Neural cell (in vitro differentiated cells): Measurements from ENCODE around the gene SLC45A1. TPM values are rescaled to one million over a fixed set of nuclear protein-coding genes. Genes with fewer than 3 reads are reported as not detected.
A peak's percentile ranks its signal among the peaks of the same experiment; 100 is the strongest.

Experiments
- H2AFZ ChIP-seq: fragments of 200-600, 300-800 bp; sonication (generic), shearing (Covaris generic); 2 replicates; pipeline ENCODE4 v1.6.0; 2014; ENCODE audit warnings: low read depth, mild to moderate bottlenecking, antibody characterized with exemption, low read length, moderate library complexity
- H3F3A ChIP-seq: fragments of 200-600 bp; shearing (Covaris generic); 2 replicates; pipeline ENCODE4 v1.6.1; 2016; ENCODE audit warnings: mild to moderate bottlenecking, moderate library complexity, mixed read lengths, antibody characterized with exemption, low read length; ENCODE audit not compliant: insufficient read depth, poor library complexity, severe bottlenecking
- H3K27ac ChIP-seq: fragments of 200-600, 300-800 bp; sonication (generic), shearing (Covaris generic); 2 replicates; pipeline ENCODE4 v1.5.1; 2014; ENCODE audit warnings: mild to moderate bottlenecking, low read length, moderate library complexity
- H3K27me3 ChIP-seq: fragments of 300-800, 200-600 bp; sonication (generic), shearing (Covaris generic); 2 replicates; pipeline ENCODE4 v1.6.0; 2014; ENCODE audit warnings: mild to moderate bottlenecking, low read depth, low read length, moderate library complexity; ENCODE audit not compliant: insufficient read depth
- H3K36me3 ChIP-seq: fragments of 300-800, 200-600 bp; sonication (generic), shearing (Covaris generic); 2 replicates; pipeline ENCODE4 v1.5.1; 2014; ENCODE audit warnings: mild to moderate bottlenecking, antibody characterized with exemption, low read length, moderate library complexity; ENCODE audit not compliant: insufficient read depth
- H3K4me2 ChIP-seq: fragments of 300-800, 200-600 bp; sonication (generic), shearing (Covaris generic); 2 replicates; pipeline ENCODE4 v1.6.0; 2014; ENCODE audit warnings: mild to moderate bottlenecking, low read length
- H3K4me3 ChIP-seq: fragments of 300-800, 200-600 bp; sonication (generic), shearing (Covaris generic); 2 replicates; pipeline ENCODE4 v1.5.1; 2014; ENCODE audit warnings: mild to moderate bottlenecking, low read length, moderate library complexity
- H3K79me2 ChIP-seq: fragments of 200-600 bp; shearing (Covaris generic); replicated peaks from 2 replicates; pipeline ENCODE4 v1.6.0; 2014; ENCODE audit warnings: mild to moderate bottlenecking, low read length, moderate library complexity; ENCODE audit not compliant: insufficient read depth
- H3K9ac ChIP-seq: fragments of 300-800, 200-600 bp; sonication (generic), shearing (Covaris generic); 2 replicates; pipeline ENCODE4 v1.6.1; 2016; ENCODE audit warnings: mild to moderate bottlenecking, low read length, mixed read lengths
- H3K9me2 ChIP-seq: fragments of 200-600 bp; shearing (Covaris generic); 2 replicates; pipeline ENCODE4 v1.6.1; 2016; ENCODE audit warnings: mild to moderate bottlenecking, low read length, mixed read lengths; ENCODE audit not compliant: insufficient read depth
- H3K9me3 ChIP-seq: fragments of 200-600, 300-800 bp; sonication (generic), shearing (Covaris generic); 2 replicates; pipeline ENCODE4 v1.6.1; 2016; ENCODE audit warnings: mild to moderate bottlenecking, mixed run types, low read length, moderate library complexity, mixed read lengths
- H4K20me1 ChIP-seq: fragments of 200-600 bp; shearing (Covaris generic); 2 replicates; pipeline ENCODE4 v1.6.1; 2016; ENCODE audit warnings: mild to moderate bottlenecking, mixed run types; ENCODE audit not compliant: insufficient read depth
- CTCF ChIP-seq: fragments of 450-650 bp; IDR thresholded peaks from 2 replicates; pipeline ENCODE4 v1.5.1; 2014; ENCODE audit warnings: antibody characterized with exemption, mild to moderate bottlenecking, moderate library complexity; ENCODE audit not compliant: poor library complexity, severe bottlenecking
- EP300 ChIP-seq: fragments of 450-650 bp; conservative IDR thresholded peaks from 2 replicates; pipeline ENCODE4 v1.6.1; 2014; ENCODE audit warnings: antibody characterized with exemption, mild to moderate bottlenecking, moderate library complexity; ENCODE audit not compliant: poor library complexity, severe bottlenecking
- EZH2 ChIP-seq: fragments of 200-600, 300-800 bp; shearing (Covaris generic), sonication (generic); IDR thresholded peaks from 2 replicates; pipeline ENCODE4 v1.6.1; 2014; ENCODE audit warnings: antibody characterized with exemption, low read length, borderline replicate concordance, mild to moderate bottlenecking; ENCODE audit not compliant: insufficient read depth, poor library complexity, severe bottlenecking
- MXI1 ChIP-seq: fragments of 450-650 bp; conservative IDR thresholded peaks from 2 replicates; pipeline ENCODE4 v1.6.1; 2014; ENCODE audit warnings: antibody characterized with exemption, mild to moderate bottlenecking; ENCODE audit not compliant: poor library complexity, severe bottlenecking
- POLR2AphosphoS5 ChIP-seq: IDR thresholded peaks from 2 replicates; pipeline ENCODE4 v1.6.1; 2012
- RAD21 ChIP-seq: fragments of 450-650 bp; conservative IDR thresholded peaks from 2 replicates; pipeline ENCODE4 v1.6.1; 2014; ENCODE audit warnings: antibody characterized with exemption, mild to moderate bottlenecking, moderate library complexity
- SMC3 ChIP-seq: fragments of 450-650 bp; conservative IDR thresholded peaks from 2 replicates; pipeline ENCODE4 v1.6.1; 2014; ENCODE audit warnings: antibody characterized with exemption, mild to moderate bottlenecking, moderate library complexity; ENCODE audit not compliant: poor library complexity
- TAF1 ChIP-seq: IDR thresholded peaks from 2 replicates; pipeline ENCODE4 v1.6.1; 2012; ENCODE audit warnings: low read depth
- polyA plus RNA-seq: library from polyadenylated mRNA; depleted of rRNA; stranded (reverse); fragments of >200 nt; gene quantifications from 2 replicates; pipeline ENCODE4 v1.2.3, GENCODE V29; 2014
- TF ChIP-seq, protein P1 (sequence below): IDR thresholded peaks from 2 replicates; pipeline ENCODE4 v1.6.1; 2012; ENCODE audit warnings: borderline replicate concordance

Gene SLC45A1
- polyA plus RNA-seq, 1 donor from 2014 or later: 7.1 TPM

- no peaks in the 10 kb centered on the region for H3K9me2 ChIP-seq
- H4K20me1 ChIP-seq: no peaks in the 10 kb centered on the region
- no peak overlapping the region for H2AFZ ChIP-seq
- no peak for TF ChIP-seq TAF1
- TF ChIP-seq POLR2AphosphoS5: no peak
- TF ChIP-seq RAD21: no peak
- no peak for TF ChIP-seq EP300
- TF ChIP-seq EZH2: no peak
- no peak for TF ChIP-seq MXI1
- TF ChIP-seq, protein P1, sequence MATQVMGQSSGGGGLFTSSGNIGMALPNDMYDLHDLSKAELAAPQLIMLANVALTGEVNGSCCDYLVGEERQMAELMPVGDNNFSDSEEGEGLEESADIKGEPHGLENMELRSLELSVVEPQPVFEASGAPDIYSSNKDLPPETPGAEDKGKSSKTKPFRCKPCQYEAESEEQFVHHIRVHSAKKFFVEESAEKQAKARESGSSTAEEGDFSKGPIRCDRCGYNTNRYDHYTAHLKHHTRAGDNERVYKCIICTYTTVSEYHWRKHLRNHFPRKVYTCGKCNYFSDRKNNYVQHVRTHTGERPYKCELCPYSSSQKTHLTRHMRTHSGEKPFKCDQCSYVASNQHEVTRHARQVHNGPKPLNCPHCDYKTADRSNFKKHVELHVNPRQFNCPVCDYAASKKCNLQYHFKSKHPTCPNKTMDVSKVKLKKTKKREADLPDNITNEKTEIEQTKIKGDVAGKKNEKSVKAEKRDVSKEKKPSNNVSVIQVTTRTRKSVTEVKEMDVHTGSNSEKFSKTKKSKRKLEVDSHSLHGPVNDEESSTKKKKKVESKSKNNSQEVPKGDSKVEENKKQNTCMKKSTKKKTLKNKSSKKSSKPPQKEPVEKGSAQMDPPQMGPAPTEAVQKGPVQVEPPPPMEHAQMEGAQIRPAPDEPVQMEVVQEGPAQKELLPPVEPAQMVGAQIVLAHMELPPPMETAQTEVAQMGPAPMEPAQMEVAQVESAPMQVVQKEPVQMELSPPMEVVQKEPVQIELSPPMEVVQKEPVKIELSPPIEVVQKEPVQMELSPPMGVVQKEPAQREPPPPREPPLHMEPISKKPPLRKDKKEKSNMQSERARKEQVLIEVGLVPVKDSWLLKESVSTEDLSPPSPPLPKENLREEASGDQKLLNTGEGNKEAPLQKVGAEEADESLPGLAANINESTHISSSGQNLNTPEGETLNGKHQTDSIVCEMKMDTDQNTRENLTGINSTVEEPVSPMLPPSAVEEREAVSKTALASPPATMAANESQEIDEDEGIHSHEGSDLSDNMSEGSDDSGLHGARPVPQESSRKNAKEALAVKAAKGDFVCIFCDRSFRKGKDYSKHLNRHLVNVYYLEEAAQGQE: no peak
- TF ChIP-seq SMC3: no peak
- TF ChIP-seq CTCF: no peak
- no peaks in the 10 kb centered on the region for H3F3A ChIP-seq
- H3K27ac ChIP-seq: no peak overlapping the region
- no peak overlapping the region for H3K9ac ChIP-seq
- no peak overlapping the region for H3K4me2 ChIP-seq
- H3K9me3 ChIP-seq: no peaks in the 10 kb centered on the region
- H3K79me2 ChIP-seq: no peaks in the 10 kb centered on the region
- H3K36me3 ChIP-seq: no peaks in the 10 kb centered on the region
- H3K4me3 ChIP-seq: no peak overlapping the region
- no peaks in the 10 kb centered on the region for H3K27me3 ChIP-seq
Observed at GRCh38 chr1:8349961-8350360, 32.0 kb downstream of the SLC45A1 start.

DNA sequence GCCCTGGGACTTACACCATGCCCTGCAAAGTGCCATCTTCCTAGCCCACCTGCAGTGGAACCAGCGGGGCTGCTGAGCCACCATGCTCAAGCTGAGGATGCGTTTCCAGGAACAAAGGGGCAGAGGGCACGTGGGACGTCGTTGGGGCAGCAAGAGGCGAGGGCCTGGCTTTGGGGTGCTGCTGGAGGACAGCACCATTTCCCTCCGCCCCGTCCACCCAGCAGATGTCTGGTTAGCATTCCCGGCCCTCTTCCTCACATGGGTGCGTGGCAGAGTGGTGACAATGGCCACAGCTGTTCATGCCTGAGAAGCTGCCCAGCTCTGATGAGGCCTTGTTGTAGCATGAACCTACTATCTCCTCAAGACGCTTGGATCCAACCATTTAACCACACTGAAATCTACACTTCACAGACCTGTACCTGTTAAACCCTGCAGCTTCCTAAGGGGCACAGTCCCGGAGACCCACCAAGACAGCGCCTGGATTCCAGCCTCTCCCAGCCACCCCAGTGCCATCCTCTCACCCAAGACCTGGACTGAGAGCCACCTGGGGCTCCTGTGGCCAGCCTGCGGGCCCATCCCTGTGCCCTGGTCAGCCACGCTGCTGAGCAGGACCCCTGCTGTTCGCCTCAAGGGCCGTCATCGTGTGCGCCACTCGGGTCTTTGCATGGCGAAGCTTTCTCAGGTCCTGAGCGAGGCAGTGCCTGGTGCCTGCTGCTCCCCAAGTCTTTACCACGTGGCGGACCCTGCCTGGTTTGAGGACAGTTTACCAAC, 33.2 kb downstream of the SLC45A1 start:
- Histone ChIP-seq H3K36me3 (peaks cover under 1% of the 10 kb centered on the region), H4K20me1 (no peaks in the 10 kb centered on the region)

More for the DNA sequence above, 33.2 kb downstream of the SLC45A1 start:
- Histone ChIP-seq H3K79me2 (no peaks in the 10 kb centered on the region), H3K27ac (no peak overlapping the region), H3K4me3 (no peak overlapping the region), H3K9me2 (no peaks in the 10 kb centered on the region), H3K4me2 (no peak overlapping the region), H2AFZ (no peak overlapping the region), H3K27me3 (no peaks in the 10 kb centered on the region), H3F3A (no peaks in the 10 kb centered on the region), H3K9me3 (no peaks in the 10 kb centered on the region), H3K9ac (no peak overlapping the region)
- peak; percentile 31 for TF ChIP-seq POLR2AphosphoS5
- TF ChIP-seq TAF1: no peak
